ENCODE data around the gene RPP25L. TPM values are rescaled to one million over a fixed set of nuclear protein-coding genes. Genes with fewer than 3 reads are reported as not detected.

RPP25L gene
- total RNA-seq, 1 experiment from 2014 or later, result 51.1 TPM

DNA sequence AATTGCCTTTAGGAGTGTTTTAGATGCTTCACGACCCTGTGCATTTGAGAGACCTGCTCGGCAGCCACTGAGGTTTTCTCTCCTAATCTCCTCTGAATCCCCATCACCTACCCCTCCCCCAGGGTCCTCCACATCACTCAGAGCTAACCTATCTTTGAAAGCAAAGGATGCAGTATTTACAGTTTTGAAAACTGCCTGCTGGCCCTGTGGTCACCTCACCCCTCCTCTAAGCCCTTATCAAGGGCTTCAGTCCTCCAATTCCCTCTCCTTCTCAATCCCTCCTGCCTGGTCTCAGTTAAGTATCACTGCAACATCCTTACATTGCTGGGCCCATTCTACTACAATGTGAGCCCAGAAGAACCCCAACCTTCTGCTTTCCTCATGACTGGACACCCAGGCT is 4.6 kb downstream of the RPP25L start:
- ChIA-PET POLR2A (no interaction called here), CTCF (interaction anchor here (1.8 kb wide), 1 partner anchor 27 kb away, joined by 6 read pairs; no protein-coding TSS in a partner anchor), RAD21 (ENCODE audit: low non-redundant PET in 1 of 2, low total read pairs in 2 of 2, uncharacterized antibody in 2 of 2, unreplicated experiment in 2 of 2) (no interaction called here)
- Histone ChIP-seq H3K9me2 (ENCODE audit: insufficient read depth) (no peaks in the 10 kb centered on the region), H3K27ac (ENCODE audit: low read depth, low read length) (no peak overlapping the region), H4K20me1 (ENCODE audit: insufficient read depth) (no peaks in the 10 kb centered on the region), H3K79me2 (ENCODE audit: insufficient read depth, low read length) (peaks cover 15% of the 10 kb centered on the region), H3K4me3 (replicated peaks in 1 of 2; ENCODE audit: low read depth in 1 of 2, low read length in 2 of 2) (no peak overlapping the region), H3K9ac (ENCODE audit: low read length) (no peak overlapping the region), H3K27me3 (ENCODE audit: insufficient read depth, low read length) (no peaks in the 10 kb centered on the region), H3K4me2 (ENCODE audit: low read length) (no peak overlapping the region), H3K4me1 (ENCODE audit: control insufficient read depth in 1 of 2, insufficient read depth in 2 of 2, low read length in 2 of 2) (peaks cover 0 to 23% of the 10 kb centered on the region in 2 experiments; a peak in 2 of 4 replicates), H3K36me3 (ENCODE audit: control insufficient read depth in 1 of 2, insufficient read depth in 2 of 2, low read length in 2 of 2) (no peaks in the 10 kb centered on the region), H3K9me3 (ENCODE audit: control insufficient read depth in 1 of 2, insufficient read depth in 1 of 2, low read depth in 1 of 2, low read length in 2 of 2) (no peaks in the 10 kb centered on the region), H2AFZ (ENCODE audit: low read depth, low read length, poor library complexity, severe bottlenecking) (no peak overlapping the region)
- no peak for ATAC-seq
- TF ChIP-seq, protein P1, sequence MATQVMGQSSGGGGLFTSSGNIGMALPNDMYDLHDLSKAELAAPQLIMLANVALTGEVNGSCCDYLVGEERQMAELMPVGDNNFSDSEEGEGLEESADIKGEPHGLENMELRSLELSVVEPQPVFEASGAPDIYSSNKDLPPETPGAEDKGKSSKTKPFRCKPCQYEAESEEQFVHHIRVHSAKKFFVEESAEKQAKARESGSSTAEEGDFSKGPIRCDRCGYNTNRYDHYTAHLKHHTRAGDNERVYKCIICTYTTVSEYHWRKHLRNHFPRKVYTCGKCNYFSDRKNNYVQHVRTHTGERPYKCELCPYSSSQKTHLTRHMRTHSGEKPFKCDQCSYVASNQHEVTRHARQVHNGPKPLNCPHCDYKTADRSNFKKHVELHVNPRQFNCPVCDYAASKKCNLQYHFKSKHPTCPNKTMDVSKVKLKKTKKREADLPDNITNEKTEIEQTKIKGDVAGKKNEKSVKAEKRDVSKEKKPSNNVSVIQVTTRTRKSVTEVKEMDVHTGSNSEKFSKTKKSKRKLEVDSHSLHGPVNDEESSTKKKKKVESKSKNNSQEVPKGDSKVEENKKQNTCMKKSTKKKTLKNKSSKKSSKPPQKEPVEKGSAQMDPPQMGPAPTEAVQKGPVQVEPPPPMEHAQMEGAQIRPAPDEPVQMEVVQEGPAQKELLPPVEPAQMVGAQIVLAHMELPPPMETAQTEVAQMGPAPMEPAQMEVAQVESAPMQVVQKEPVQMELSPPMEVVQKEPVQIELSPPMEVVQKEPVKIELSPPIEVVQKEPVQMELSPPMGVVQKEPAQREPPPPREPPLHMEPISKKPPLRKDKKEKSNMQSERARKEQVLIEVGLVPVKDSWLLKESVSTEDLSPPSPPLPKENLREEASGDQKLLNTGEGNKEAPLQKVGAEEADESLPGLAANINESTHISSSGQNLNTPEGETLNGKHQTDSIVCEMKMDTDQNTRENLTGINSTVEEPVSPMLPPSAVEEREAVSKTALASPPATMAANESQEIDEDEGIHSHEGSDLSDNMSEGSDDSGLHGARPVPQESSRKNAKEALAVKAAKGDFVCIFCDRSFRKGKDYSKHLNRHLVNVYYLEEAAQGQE (IDR thresholded peaks at IDR 0.05; ENCODE audit: low read depth), result no peak
- BruUV-seq (replicated peaks), result no TSS peak
- no peak for DNase-seq (ENCODE audit: low read depth, low spot score)
- intact Hi-C loops (cut with micrococcal nuclease), result loop anchor here (10.0 kb wide), 1 partner anchor 353 kb away; no protein-coding TSS in a partner anchor

DNA sequence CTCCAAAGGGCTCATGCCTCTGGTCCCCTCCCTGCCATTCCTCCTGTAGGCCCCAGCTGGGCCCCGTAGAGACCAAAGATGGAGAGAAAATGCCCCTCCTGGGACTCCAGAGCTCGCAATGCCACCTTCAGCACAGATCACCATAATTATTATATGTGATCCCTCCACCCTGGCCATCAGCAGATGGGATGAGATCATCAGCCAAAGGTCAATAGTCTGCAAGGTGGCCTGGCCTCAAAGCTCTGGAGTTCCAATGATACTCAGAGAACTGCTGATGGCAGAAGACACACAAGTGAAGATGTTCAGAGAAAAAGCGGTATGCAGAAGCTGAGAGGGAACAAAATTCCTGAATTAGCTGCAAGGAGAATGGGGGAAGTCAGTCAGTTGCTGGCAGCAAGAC is 5.0 kb downstream of the RPP25L start:
- ChIA-PET RAD21 (ENCODE audit: low non-redundant PET in 1 of 2, low total read pairs in 2 of 2, uncharacterized antibody in 2 of 2, unreplicated experiment in 2 of 2) (no interaction called here), POLR2A (no interaction called here), CTCF (interaction anchor here (1.8 to 2.4 kb wide), 2 partner anchors 15 to 27 kb away, joined by 6 to 7 read pairs; no protein-coding TSS in a partner anchor)
- Histone ChIP-seq H3K27me3 (ENCODE audit: insufficient read depth, low read length) (no peaks in the 10 kb centered on the region), H3K4me2 (ENCODE audit: low read length) (no peak overlapping the region), H3K27ac (ENCODE audit: low read depth, low read length) (no peak overlapping the region), H3K9ac (ENCODE audit: low read length) (no peak overlapping the region), H2AFZ (ENCODE audit: low read depth, low read length, poor library complexity, severe bottlenecking) (no peak overlapping the region), H3K4me3 (replicated peaks in 1 of 2; ENCODE audit: low read depth in 1 of 2, low read length in 2 of 2) (no peak overlapping the region), H3K9me3 (ENCODE audit: control insufficient read depth in 1 of 2, insufficient read depth in 1 of 2, low read depth in 1 of 2, low read length in 2 of 2) (no peaks in the 10 kb centered on the region), H3K4me1 (ENCODE audit: control insufficient read depth in 1 of 2, insufficient read depth in 2 of 2, low read length in 2 of 2) (peaks cover 0 to 20% of the 10 kb centered on the region in 2 experiments; a peak in 2 of 4 replicates), H3K9me2 (ENCODE audit: insufficient read depth) (no peaks in the 10 kb centered on the region), H4K20me1 (ENCODE audit: insufficient read depth) (no peaks in the 10 kb centered on the region), H3K79me2 (ENCODE audit: insufficient read depth, low read length) (peaks cover 15% of the 10 kb centered on the region), H3K36me3 (ENCODE audit: control insufficient read depth in 1 of 2, insufficient read depth in 2 of 2, low read length in 2 of 2) (no peaks in the 10 kb centered on the region)
- ATAC-seq, result no peak
- no peak for DNase-seq (ENCODE audit: low read depth, low spot score)
- intact Hi-C loops (cut with micrococcal nuclease), result loop anchor here (10.0 kb wide), 1 partner anchor 352 kb away; no protein-coding TSS in a partner anchor
- BruUV-seq (replicated peaks), result no TSS peak
- TF ChIP-seq EZH2phosphoT487 (IDR thresholded peaks at IDR 0.05; ENCODE audit: borderline replicate concordance), result no peak
- no peak for TF ChIP-seq EZH2 (IDR thresholded peaks at IDR 0.05)
- no peak for TF ChIP-seq ZFX (IDR thresholded peaks at IDR 0.05)
- no peak for TF ChIP-seq FOSL1 (IDR thresholded peaks at IDR 0.05; ENCODE audit: low read depth)
- TF ChIP-seq, protein P2, sequence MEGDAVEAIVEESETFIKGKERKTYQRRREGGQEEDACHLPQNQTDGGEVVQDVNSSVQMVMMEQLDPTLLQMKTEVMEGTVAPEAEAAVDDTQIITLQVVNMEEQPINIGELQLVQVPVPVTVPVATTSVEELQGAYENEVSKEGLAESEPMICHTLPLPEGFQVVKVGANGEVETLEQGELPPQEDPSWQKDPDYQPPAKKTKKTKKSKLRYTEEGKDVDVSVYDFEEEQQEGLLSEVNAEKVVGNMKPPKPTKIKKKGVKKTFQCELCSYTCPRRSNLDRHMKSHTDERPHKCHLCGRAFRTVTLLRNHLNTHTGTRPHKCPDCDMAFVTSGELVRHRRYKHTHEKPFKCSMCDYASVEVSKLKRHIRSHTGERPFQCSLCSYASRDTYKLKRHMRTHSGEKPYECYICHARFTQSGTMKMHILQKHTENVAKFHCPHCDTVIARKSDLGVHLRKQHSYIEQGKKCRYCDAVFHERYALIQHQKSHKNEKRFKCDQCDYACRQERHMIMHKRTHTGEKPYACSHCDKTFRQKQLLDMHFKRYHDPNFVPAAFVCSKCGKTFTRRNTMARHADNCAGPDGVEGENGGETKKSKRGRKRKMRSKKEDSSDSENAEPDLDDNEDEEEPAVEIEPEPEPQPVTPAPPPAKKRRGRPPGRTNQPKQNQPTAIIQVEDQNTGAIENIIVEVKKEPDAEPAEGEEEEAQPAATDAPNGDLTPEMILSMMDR (IDR thresholded peaks at IDR 0.05 in 2 of 3, conservative IDR thresholded peaks at IDR 0.05 in 1 of 3; ENCODE audit: borderline replicate concordance in 1 of 3, insufficient read depth in 1 of 3, low read depth in 2 of 3, low read length in 2 of 3), result no peak
- TF ChIP-seq, protein P1 (IDR thresholded peaks at IDR 0.05; ENCODE audit: low read depth), result no peak
- no peak for TF ChIP-seq EGR1 (IDR thresholded peaks at IDR 0.05; ENCODE audit: low read depth)
- no peak for TF ChIP-seq RAD21 (IDR thresholded peaks at IDR 0.05; ENCODE audit: low read depth)

All from HCT116 (cell line).